ENCODE data around the gene ARHGAP6. TPM values are rescaled to one million over a fixed set of nuclear protein-coding genes. Genes with fewer than 3 reads are reported as not detected.

Gene ARHGAP6
- total and polyA plus RNA-seq, 2 experiments from 2014 or later, result 0.26 to 0.59 TPM

DNA sequence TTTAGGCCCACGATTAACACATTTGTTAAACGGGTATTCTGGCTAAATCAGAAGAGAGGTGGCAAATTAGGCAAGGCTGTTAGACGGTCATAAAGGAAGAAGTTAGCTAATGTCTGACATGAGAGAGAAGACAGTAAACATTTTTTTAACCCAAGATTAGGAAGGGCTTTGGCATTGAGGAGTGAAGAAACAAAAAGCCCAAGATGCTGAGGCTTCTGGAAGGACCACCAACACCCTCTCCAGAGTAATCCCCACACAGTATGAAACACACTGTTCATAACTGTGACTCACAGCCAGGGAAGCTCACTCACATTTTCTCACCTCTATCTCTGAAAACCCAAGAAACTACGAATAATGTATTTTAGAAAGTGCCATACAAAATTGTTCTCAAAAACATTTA, 244.9 kb downstream of the ARHGAP6 start:
- ATAC-seq, result no peak
- no peak overlapping the region for H3K4me3 ChIP-seq
- no peak overlapping the region for H2AFZ ChIP-seq
- H4K20me1 ChIP-seq (replicated peaks; ENCODE audit: insufficient read depth), result no peaks in the 10 kb centered on the region
- H3K4me1 Mint-ChIP-seq, result peaks cover 3% of the 10 kb centered on the region; the same call in 2 of the 3 replicates
- no peaks in the 10 kb centered on the region for H3K27me3 Mint-ChIP-seq (ENCODE audit: insufficient read depth, low read depth, poor library complexity)
- no peaks in the 10 kb centered on the region for H3K4me1 ChIP-seq (ENCODE audit: insufficient read depth)
- H3K36me3 Mint-ChIP-seq (ENCODE audit: low read depth), result no peaks in the 10 kb centered on the region
- H3F3A ChIP-seq (replicated peaks; ENCODE audit: low read depth), result no peaks in the 10 kb centered on the region
- H3K79me2 ChIP-seq (replicated peaks; ENCODE audit: insufficient read depth), result no peaks in the 10 kb centered on the region
- H3K27me3 ChIP-seq (ENCODE audit: insufficient read depth), result peaks cover 3% of the 10 kb centered on the region
- H3K27ac ChIP-seq (ENCODE audit: low read depth), result no peak overlapping the region
- H3K9me2 ChIP-seq (ENCODE audit: insufficient read depth), result no peaks in the 10 kb centered on the region
- no peak overlapping the region for H3K4me3 Mint-ChIP-seq
- H3K9me3 Mint-ChIP-seq, result no peaks in the 10 kb centered on the region
- DNase-seq (ENCODE audit: low spot score), result no peak
- H3K27ac Mint-ChIP-seq, result no peak overlapping the region
- TF ChIP-seq STAT1 (IDR thresholded peaks at IDR 0.05; ENCODE audit: unreplicated experiment) (no peak), ZNF114 (CRISPR knock-in tag; IDR thresholded peaks at IDR 0.05) (no peak), ZNF331 (CRISPR knock-in tag; IDR thresholded peaks at IDR 0.05; ENCODE audit: low read depth) (no peak), CREB1 (CRISPR knock-in tag; IDR thresholded peaks at IDR 0.05; ENCODE audit: low read depth) (no peak), POLR2AphosphoS5 (IDR thresholded peaks at IDR 0.05; ENCODE audit: low read depth) (no peak), EZH2 (IDR thresholded peaks at IDR 0.05; ENCODE audit: low read depth, unreplicated experiment) (no peak), NANOG (IDR thresholded peaks at IDR 0.05; ENCODE audit: borderline replicate concordance) (no peak), JUNB (IDR thresholded peaks at IDR 0.05; ENCODE audit: unreplicated experiment) (no peak), EZH2phosphoT487 (IDR thresholded peaks at IDR 0.05; ENCODE audit: unreplicated experiment) (no peak)
- TF ChIP-seq, protein P1, sequence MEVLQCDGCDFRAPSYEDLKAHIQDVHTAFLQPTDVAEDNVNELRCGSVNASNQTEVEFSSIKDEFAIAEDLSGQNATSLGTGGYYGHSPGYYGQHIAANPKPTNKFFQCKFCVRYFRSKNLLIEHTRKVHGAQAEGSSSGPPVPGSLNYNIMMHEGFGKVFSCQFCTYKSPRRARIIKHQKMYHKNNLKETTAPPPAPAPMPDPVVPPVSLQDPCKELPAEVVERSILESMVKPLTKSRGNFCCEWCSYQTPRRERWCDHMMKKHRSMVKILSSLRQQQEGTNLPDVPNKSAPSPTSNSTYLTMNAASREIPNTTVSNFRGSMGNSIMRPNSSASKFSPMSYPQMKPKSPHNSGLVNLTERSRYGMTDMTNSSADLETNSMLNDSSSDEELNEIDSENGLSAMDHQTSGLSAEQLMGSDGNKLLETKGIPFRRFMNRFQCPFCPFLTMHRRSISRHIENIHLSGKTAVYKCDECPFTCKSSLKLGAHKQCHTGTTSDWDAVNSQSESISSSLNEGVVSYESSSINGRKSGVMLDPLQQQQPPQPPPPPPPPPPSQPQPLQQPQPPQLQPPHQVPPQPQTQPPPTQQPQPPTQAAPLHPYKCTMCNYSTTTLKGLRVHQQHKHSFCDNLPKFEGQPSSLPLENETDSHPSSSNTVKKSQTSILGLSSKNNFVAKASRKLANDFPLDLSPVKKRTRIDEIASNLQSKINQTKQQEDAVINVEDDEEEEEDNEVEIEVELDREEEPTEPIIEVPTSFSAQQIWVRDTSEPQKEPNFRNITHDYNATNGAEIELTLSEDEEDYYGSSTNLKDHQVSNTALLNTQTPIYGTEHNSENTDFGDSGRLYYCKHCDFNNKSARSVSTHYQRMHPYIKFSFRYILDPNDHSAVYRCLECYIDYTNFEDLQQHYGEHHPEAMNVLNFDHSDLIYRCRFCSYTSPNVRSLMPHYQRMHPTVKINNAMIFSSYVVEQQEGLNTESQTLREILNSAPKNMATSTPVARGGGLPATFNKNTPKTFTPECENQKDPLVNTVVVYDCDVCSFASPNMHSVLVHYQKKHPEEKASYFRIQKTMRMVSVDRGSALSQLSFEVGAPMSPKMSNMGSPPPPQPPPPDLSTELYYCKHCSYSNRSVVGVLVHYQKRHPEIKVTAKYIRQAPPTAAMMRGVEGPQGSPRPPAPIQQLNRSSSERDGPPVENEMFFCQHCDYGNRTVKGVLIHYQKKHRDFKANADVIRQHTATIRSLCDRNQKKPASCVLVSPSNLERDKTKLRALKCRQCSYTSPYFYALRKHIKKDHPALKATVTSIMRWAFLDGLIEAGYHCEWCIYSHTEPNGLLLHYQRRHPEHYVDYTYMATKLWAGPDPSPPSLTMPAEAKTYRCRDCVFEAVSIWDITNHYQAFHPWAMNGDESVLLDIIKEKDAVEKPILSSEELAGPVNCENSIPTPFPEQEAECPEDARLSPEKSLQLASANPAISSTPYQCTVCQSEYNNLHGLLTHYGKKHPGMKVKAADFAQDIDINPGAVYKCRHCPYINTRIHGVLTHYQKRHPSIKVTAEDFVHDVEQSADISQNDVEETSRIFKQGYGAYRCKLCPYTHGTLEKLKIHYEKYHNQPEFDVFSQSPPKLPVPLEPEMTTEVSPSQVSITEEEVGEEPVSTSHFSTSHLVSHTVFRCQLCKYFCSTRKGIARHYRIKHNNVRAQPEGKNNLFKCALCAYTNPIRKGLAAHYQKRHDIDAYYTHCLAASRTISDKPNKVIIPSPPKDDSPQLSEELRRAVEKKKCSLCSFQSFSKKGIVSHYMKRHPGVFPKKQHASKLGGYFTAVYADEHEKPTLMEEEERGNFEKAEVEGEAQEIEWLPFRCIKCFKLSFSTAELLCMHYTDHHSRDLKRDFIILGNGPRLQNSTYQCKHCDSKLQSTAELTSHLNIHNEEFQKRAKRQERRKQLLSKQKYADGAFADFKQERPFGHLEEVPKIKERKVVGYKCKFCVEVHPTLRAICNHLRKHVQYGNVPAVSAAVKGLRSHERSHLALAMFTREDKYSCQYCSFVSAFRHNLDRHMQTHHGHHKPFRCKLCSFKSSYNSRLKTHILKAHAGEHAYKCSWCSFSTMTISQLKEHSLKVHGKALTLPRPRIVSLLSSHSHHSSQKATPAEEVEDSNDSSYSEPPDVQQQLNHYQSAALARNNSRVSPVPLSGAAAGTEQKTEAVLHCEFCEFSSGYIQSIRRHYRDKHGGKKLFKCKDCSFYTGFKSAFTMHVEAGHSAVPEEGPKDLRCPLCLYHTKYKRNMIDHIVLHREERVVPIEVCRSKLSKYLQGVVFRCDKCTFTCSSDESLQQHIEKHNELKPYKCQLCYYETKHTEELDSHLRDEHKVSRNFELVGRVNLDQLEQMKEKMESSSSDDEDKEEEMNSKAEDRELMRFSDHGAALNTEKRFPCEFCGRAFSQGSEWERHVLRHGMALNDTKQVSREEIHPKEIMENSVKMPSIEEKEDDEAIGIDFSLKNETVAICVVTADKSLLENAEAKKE (CRISPR knock-in tag; IDR thresholded peaks at IDR 0.05), result no peak
- TF ChIP-seq, protein P2, sequence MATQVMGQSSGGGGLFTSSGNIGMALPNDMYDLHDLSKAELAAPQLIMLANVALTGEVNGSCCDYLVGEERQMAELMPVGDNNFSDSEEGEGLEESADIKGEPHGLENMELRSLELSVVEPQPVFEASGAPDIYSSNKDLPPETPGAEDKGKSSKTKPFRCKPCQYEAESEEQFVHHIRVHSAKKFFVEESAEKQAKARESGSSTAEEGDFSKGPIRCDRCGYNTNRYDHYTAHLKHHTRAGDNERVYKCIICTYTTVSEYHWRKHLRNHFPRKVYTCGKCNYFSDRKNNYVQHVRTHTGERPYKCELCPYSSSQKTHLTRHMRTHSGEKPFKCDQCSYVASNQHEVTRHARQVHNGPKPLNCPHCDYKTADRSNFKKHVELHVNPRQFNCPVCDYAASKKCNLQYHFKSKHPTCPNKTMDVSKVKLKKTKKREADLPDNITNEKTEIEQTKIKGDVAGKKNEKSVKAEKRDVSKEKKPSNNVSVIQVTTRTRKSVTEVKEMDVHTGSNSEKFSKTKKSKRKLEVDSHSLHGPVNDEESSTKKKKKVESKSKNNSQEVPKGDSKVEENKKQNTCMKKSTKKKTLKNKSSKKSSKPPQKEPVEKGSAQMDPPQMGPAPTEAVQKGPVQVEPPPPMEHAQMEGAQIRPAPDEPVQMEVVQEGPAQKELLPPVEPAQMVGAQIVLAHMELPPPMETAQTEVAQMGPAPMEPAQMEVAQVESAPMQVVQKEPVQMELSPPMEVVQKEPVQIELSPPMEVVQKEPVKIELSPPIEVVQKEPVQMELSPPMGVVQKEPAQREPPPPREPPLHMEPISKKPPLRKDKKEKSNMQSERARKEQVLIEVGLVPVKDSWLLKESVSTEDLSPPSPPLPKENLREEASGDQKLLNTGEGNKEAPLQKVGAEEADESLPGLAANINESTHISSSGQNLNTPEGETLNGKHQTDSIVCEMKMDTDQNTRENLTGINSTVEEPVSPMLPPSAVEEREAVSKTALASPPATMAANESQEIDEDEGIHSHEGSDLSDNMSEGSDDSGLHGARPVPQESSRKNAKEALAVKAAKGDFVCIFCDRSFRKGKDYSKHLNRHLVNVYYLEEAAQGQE (IDR thresholded peaks at IDR 0.05; ENCODE audit: unreplicated experiment), result no peak
- TF ChIP-seq, protein P3, sequence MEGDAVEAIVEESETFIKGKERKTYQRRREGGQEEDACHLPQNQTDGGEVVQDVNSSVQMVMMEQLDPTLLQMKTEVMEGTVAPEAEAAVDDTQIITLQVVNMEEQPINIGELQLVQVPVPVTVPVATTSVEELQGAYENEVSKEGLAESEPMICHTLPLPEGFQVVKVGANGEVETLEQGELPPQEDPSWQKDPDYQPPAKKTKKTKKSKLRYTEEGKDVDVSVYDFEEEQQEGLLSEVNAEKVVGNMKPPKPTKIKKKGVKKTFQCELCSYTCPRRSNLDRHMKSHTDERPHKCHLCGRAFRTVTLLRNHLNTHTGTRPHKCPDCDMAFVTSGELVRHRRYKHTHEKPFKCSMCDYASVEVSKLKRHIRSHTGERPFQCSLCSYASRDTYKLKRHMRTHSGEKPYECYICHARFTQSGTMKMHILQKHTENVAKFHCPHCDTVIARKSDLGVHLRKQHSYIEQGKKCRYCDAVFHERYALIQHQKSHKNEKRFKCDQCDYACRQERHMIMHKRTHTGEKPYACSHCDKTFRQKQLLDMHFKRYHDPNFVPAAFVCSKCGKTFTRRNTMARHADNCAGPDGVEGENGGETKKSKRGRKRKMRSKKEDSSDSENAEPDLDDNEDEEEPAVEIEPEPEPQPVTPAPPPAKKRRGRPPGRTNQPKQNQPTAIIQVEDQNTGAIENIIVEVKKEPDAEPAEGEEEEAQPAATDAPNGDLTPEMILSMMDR (conservative IDR thresholded peaks at IDR 0.05; ENCODE audit: low read depth in 2 of 2), result no peak
- TF ChIP-seq, protein P4, sequence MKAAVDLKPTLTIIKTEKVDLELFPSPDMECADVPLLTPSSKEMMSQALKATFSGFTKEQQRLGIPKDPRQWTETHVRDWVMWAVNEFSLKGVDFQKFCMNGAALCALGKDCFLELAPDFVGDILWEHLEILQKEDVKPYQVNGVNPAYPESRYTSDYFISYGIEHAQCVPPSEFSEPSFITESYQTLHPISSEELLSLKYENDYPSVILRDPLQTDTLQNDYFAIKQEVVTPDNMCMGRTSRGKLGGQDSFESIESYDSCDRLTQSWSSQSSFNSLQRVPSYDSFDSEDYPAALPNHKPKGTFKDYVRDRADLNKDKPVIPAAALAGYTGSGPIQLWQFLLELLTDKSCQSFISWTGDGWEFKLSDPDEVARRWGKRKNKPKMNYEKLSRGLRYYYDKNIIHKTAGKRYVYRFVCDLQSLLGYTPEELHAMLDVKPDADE (IDR thresholded peaks at IDR 0.05), result no peak
- no peaks in the 10 kb centered on the region for H3K36me3 ChIP-seq (ENCODE audit: insufficient read depth)
- no peak overlapping the region for H3K4me2 ChIP-seq
